NCI-H2107 treated with DMSO at 0.1 percent for 48 hours (cell line): ENCODE data around the gene SCGB3A1.

Experiments used
- DNase-seq: peaks from one replicate; lab custom pipeline; 2025; ENCODE audit not compliant: unreplicated experiment; lab: John Stamatoyannopoulos, UW

The SCGB3A1 gene

GRCh38 chr5:180590543-180591310, 572 bp downstream of the SCGB3A1 start:
- DNase-seq, result no peak

DNA sequence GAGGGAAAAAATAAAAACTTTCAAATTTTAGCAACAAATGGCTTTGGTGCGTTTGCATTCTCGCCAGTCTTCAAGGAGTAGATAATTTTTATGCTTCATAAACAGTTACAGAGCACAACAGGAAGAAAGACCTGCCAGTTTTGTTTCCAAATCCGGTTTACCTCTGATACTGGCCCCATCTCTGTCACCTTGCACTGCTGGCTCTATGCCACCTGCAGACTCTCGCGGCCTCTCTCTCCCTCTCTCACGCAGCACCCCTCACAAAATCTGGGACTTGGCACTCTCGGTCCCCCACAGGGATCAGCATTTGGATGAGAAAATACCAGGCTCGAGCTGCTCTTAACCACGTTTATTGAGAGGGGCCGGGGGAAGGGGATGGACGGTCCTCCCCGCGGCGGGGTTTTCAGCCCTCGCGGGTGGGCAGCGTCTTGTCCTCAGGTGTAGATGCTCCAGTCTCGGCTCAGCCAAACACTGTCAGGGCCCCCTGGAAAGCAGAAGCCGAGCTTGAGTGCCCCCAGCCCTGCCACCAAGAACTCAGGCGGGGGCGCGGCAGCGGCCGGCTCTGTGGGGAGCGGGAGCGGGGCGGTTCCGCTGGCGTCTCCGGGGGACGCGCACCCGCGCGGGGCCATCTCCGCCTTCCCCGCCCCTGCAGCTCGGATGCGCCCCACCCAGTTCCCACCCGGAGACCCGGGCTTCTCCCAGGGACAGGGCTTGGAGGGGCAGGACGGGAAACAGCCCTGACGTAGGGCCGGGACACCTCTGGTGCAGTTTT, 1.3 kb downstream of the SCGB3A1 start:
- no peak for DNase-seq

DNA sequence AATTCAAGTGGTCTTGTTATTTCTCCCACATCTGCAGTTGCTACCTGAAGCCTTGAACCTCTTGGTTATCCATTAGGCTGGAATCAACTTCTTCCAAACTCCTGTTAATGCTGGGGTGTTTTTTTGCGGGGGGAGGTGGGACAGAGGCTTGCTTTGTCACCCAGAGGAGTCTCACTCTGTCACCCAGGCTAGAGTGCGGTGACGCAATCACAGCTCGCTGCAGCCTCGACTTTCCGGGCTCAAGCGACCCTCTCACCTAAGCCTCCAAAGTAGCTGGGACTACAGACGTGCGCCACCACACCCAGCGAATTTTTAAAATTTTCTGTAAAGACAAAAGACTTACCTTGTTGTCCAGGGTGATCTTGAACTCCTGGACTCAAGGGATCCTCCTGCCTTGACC, 4.4 kb downstream of the SCGB3A1 start:
- no peak for DNase-seq

GRCh38 chr5:180586204-180586603, 5.1 kb downstream of the SCGB3A1 start:
- DNase-seq, result no peak

DNA sequence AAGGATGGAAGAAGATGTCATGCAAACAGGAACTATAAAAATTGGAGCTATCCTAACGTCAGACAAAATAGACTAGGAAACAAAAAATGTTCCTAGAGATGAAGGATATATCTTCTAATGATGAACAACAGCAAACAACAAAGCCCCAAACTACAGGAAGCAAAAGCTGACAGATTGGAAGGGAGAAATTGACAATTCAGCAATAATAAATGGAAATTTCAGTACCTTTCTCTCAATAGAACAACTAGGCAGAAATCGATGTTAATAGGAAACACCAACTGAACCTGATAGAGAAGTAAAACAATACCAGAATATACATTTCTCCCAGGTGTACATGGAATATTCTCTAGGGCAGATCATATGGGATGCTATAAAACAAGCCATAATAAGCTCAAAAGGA, 7.6 kb downstream of the SCGB3A1 start:
- DNase-seq, result no peak

- no peak for DNase-seq
Measured at GRCh38 chr5:180580681-180581080, 10.6 kb downstream of the SCGB3A1 start.

GRCh38 chr5:180575571-180575970, 15.7 kb downstream of the SCGB3A1 start:
- no peak for DNase-seq

DNA sequence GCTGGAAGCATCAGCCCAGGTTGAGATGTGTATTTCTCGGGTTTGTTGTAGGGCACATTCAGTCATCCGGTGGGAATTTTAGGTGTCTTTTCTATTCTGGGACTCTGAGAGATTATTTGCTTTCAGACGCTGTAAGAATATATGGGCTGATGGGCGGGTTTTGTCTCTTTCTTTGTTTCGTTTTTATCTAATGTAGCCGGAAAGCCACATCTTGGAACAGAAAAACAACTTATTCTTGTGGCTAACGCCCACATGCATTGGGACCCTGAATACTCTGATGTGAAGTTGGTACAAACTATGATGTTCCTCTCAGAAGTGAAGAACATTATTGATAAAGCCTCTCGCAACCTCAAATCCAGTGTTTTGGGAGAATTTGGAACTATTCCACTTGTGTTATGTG, 22.4 kb downstream of the SCGB3A1 start:
- DNase-seq, result no peak

DNA sequence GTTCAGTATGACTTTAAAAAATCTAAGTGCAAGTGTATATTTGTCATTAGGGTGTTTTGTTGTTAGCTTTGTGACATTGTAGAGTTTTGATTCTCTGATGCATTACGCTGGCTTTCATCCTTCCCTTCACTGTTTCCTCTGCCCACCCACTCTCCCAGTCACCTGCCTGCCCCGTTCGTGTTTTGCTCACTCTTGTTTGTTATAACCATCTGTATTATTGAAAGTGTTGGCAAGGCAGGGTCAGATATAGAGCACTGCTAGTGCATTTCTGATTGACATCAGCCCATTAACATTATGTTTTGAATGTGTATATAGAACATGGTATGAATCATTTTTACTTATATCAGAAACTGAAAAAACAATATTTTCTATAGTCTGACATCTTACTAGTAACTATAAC, 27.3 kb downstream of the SCGB3A1 start:
- DNase-seq, result no peak

GRCh38 chr5:180558232-180558631, 33.1 kb downstream of the SCGB3A1 start:
- DNase-seq, result no peak

DNA sequence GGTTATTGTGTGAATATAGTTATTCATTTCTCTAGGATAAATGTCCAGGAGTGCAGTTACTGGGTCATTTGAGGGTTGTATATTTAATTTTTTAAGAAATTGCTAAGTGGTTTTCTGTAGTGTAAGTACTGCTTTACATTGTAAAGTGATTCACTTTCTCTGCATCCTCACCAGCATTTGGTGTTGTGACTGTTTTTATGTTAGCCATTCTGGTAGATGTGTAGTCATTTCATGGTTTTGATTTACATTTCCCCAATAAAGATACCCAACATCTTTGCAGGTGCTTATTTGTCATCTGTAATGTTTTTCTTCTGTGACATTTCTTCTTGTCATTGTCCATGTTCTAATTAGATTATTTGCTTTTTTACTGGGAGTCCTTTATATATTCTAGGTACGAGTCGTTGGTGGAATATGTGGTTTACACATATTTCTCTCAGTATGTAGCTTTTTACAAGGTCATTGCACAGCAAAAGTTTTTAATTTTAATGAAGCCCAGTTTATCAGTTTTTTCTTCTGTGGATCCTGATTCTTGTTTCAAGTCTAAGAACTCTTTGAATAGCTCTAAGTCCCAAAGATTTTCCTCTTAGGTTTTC, 34.0 kb downstream of the SCGB3A1 start:
- no peak for DNase-seq

DNA sequence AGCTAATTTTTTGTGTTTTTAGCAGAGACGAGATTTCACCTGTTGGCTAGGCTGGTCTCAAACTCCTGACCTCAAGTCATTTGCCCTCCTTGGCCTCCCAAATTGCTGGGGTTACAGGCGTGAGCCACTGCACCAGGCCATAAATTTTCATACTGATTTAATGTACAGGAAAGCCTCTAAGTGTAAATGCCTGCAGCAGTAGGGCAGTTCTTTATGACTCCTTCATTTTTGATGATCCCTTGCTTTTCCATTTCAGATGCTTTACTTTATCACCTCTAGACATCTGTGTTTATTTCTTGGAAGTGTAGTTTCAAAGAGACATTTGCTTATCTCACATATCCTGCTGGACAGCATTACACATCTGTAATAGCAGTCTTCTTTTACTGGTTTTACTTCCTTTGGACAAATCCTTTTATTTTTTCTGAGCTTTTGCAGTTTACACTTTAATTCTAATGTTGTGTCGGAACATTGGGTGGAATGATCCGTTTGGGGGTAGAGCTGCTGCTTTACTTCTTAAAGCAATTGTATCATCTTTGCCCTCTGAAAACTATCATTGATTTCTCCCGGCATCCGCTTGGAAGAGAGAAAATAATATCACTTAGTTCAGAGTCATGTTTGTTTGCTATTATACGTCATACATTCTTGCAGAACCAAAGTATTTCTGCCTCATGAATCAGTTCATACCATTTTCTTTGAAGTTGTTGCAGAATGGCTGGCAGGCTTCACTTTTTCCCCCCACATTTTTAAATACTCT, 36.0 kb downstream of the SCGB3A1 start:
- DNase-seq, result no peak

GRCh38 chr5:180553530-180553929, 37.8 kb downstream of the SCGB3A1 start:
- DNase-seq, result no peak

DNA sequence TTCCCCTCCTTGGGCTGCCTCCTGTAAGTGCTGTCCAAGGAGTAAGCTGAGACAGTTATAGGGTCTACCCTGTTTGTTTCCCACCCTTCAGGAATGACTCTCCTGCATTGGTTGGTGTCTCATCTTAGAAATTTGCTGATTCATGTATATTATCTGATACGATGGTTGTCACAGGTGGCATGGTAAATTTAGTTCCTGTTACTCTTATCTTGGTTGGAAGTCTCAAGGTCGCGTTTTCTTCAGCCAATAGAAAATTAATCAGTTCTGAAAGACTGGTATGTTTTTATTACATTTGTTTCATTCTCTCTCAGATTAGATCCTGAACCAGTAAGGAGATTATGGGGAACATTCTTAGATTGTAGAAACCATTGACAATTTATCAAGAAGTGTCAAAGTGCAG, 42.7 kb downstream of the SCGB3A1 start:
- DNase-seq, result no peak

DNA sequence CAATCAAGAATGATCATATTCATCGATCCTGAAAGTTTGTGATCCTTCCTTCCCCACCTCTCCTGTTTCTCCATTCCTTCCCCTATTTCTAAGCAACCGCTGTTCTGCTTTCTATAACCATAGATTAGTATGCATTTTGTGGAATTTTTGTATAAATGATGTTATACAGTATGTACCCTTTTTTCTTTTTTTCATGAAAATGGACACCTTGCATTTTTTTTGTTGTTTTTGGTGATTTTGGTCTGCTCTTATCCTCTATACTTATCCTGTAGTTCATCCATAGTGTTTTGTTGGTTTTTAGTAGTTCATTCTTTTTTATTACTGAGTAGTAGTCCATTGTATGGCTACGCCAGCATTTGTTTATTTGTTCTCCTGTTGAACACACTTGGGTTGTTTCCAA, 46.1 kb downstream of the SCGB3A1 start:
- no peak for DNase-seq

DNA sequence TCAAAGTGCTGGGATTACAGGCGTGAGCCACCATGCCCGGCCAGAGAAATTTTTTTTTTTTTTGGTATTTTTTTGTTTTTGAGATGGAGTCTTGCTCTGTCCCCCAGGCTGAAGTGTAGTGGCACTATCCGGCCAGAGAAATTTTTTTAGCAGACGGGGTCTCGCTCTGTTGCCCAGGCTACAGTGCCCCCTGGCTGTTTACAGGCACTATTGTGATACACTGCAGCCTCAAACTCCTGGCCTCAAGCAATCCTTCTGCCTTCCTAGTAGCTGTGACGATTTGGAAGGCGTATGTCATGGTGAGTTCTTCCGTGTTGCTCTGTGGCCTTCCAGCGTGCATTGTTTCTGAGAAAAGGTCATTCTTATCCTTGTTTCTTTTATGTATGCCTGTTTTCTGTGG, 49.6 kb downstream of the SCGB3A1 start:
- DNase-seq, result no peak
